ENCODE results near the gene OGFOD2.

OGFOD2 gene

GRCh38 chr12:122989225-122989839, 14.3 kb downstream of the OGFOD2 start:
- no peak for DNase-seq

- DNase-seq: no peak
These were observed 14.9 kb downstream of the OGFOD2 start for GRCh38 chr12:122989874-122990419.

GRCh38 chr12:122990561-122990960, 15.5 kb downstream of the OGFOD2 start:
- DNase-seq: no peak

GRCh38 chr12:122990961-122991622, 16.0 kb downstream of the OGFOD2 start:
- DNase-seq: no peak

GRCh38 chr12:122991623-122992275, 16.7 kb downstream of the OGFOD2 start:
- DNase-seq: no peak

GRCh38 chr12:122992386-122992785, 17.3 kb downstream of the OGFOD2 start:
- DNase-seq: no peak

GRCh38 chr12:122994140-122994675, 19.2 kb downstream of the OGFOD2 start:
- DNase-seq: no peak

DNA sequence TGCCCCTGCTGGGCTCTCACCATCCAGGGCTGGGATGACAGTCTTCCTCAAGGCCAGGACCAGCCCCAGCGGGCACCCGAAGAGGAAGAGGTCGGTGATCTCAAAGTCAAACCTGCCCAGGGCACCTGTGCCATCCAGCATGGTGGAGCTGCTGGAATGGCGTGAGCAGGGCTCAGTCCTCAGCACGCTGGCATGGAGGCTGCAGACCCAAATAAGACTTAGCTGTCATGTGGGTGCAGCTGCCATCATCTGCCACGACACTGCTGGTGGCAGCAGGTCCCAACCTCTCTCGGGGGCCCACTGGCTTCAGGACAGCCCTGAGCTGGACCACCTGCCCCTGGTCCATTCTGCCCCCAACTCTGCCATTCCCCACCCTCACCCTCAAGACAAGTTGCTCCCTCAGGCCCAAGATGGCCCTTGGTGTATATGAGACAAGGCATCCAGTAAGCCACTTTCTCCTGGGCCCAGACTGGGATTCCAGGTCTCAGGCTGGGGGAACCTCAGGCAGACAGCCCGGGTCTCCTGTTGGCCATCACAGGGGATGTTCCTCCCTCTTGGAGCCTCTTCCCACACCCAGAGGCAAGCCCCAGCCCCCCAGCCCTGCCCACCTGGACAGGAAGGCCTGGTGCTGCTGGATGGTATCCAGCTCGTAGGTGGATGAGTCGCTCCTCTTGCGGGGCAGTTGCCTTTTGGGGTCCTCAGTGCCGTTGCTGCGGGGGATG, 19.9 kb downstream of the OGFOD2 start:
- DNase-seq: no peak

- no peak for DNase-seq
These were observed 20.6 kb downstream of the OGFOD2 start for GRCh38 chr12:122995503-122996187.

- no peak for DNase-seq
These were observed 21.2 kb downstream of the OGFOD2 start for GRCh38 chr12:122996188-122996601.

DNA sequence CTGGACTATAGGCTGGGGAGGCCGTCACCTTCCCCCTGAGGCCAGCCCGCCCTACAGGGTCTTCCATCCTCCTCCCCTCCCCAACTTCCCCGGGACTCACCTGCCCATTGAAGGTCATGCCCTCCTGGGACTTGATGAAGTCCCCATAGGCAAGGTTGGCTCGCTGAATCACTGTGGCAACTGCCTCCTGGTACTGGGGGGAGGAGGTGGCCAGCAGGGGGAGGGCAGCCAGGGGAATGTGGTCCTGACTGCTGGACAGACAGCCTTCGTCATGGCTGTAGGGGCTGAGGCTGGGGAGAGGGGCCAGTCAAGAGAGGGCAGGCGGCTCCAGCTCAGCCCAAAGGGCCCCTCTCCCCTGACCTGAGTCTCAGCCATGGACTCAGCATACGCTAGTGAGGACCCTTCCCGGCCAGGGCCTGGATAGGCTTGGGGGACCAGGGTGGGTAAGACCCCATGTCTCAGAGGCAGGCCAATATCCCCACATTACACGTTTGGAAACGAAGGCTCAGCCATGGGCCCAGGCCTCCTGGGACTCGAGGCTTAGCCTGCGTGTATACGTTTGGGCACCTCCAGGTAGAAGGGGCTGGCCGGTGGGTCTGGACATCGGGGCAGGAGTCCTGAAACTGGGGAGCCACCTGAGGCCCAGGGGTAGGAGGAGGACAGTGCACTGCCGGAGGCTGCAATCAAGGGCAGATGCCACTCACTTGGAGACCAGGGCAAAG, 21.7 kb downstream of the OGFOD2 start:
- no peak for DNase-seq

- no peak for DNase-seq
These were observed 22.6 kb downstream of the OGFOD2 start for GRCh38 chr12:122997343-122998250.

GRCh38 chr12:122998316-122998715, 23.3 kb downstream of the OGFOD2 start:
- no peak for DNase-seq

GRCh38 chr12:122999196-122999946, 24.3 kb downstream of the OGFOD2 start:
- DNase-seq: no peak

- no peak for DNase-seq
These were observed 25.0 kb downstream of the OGFOD2 start for GRCh38 chr12:122999986-123000420.

GRCh38 chr12:123000578-123000977, 25.5 kb downstream of the OGFOD2 start:
- no peak for DNase-seq

DNA sequence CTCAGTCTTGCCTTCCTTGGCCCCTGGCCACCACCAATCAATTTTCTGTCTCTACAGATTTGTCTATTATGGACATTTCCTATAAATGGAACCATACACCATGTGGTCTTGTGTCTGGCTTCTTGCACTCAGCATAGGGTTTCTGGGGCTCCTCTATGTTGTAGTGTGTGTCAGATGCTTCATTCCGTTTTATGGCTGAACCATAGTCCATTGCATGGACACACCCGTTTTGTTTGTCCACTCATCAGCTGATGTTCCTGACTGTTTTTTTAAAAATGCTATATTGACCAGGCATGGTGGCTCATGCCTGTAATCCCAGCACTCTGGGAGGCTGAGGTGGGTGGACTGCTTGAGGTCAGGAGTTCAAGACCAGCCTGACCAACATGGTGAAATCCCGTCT, 26.4 kb downstream of the OGFOD2 start:
- no peak for DNase-seq

- DNase-seq: no peak
These were observed 28.2 kb downstream of the OGFOD2 start for GRCh38 chr12:123003257-123003656.

- no peak for DNase-seq
These were observed 29.2 kb downstream of the OGFOD2 start for GRCh38 chr12:123004287-123004686.
